A549 (cell line): Measurements from ENCODE around the gene CRYGN. TPM values are rescaled to one million over a fixed set of nuclear protein-coding genes. Genes with fewer than 3 reads are reported as not detected.

Source experiments
- ATAC-seq, 2 experiments: fragments of 200-7000 bp in 1 of 2; fragments of >200 bp in 1 of 2; cut with Nextera tagmentation in 1 of 2; cut with Tn5 transposase in 1 of 2; 3 replicates each; pipeline versions ENCODE4 v1.8.0 to v1.9.1; 2018 to 2020; ENCODE audit warnings: mild to moderate bottlenecking in 1 of 2, moderate library complexity in 1 of 2
- CTCF ChIA-PET: fragments of 300-600 bp; sonication (Branson Sonifier 250); formaldehyde crosslinking; extraction: SDS; loops from one replicate; lab custom pipeline; 2021; ENCODE audit warnings: antibody characterized with exemption, inconsistent platforms; lab: Yijun Ruan, JAX
- POLR2A ChIA-PET: fragments of 350-600 bp; formaldehyde crosslinking; extraction: SDS; loops from one replicate; lab custom pipeline; 2021; ENCODE audit warnings: antibody characterized with exemption, inconsistent platforms; lab: Yijun Ruan, JAX
- DNase-seq, 2 experiments: peaks; one replicate each; pipeline versions ENCODE4 v3.0.0 to v3.0.0-alpha.2; 2011 to 2016; ENCODE audit warnings: low read depth in 1 of 2, low spot score in 1 of 2
- FAIRE-seq: peaks from 2 replicates; lab custom pipeline; 2011; peaks lifted over from hg19 to GRCh38; lab: Jason Lieb, UNC
- H3K27ac ChIP-seq, 2 experiments: fragments of >200 bp; sonication (Bioruptor Twin); formaldehyde crosslinking; 3 replicates each; pipeline ENCODE4 v1.5.1; 2016 to 2017
- H3K4me1 ChIP-seq: fragments of >200 bp; sonication (Bioruptor Twin); formaldehyde crosslinking; 3 replicates; pipeline ENCODE4 v1.6.1; 2016
- H3K4me2 ChIP-seq: fragments of >200 bp; sonication (Bioruptor Twin); formaldehyde crosslinking; 3 replicates; pipeline ENCODE4 v1.6.1; 2016
- H3K4me3 ChIP-seq: fragments of >200 bp; sonication (Bioruptor Twin); formaldehyde crosslinking; 3 replicates; pipeline ENCODE4 v1.5.1; 2016
- H3K9me3 ChIP-seq: fragments of >200 bp; sonication (Bioruptor Twin); formaldehyde crosslinking; 3 replicates; pipeline ENCODE4 v1.6.1; 2016
- BCL3 ChIP-seq: fragments of >200 bp; sonication (Bioruptor Twin); formaldehyde crosslinking; IDR thresholded peaks from 3 replicates; pipeline ENCODE4 v1.6.1; 2016
- CEBPB ChIP-seq, 2 experiments: fragments of >200 bp in 1 of 2; sonication (Bioruptor Twin) in 1 of 2; formaldehyde crosslinking in 1 of 2; IDR thresholded peaks; 2 replicates each; pipeline ENCODE4 v1.6.1; 2012 to 2016
- ELK1 ChIP-seq: fragments of 150-350 bp; IDR thresholded peaks from 2 replicates; pipeline ENCODE4 v1.6.1; 2014; ENCODE audit warnings: low read depth, mild to moderate bottlenecking, low read length
- FOSL2 ChIP-seq, 2 experiments: fragments of 450-650 bp in 1 of 2; fragments of >200 bp in 1 of 2; sonication (Bioruptor Twin) in 1 of 2; formaldehyde crosslinking; IDR thresholded peaks; 2 replicates each; pipeline versions ENCODE4 v1.5.0 to v1.6.1; 2016 to 2020; ENCODE audit warnings: mild to moderate bottlenecking in 1 of 2, moderate library complexity in 1 of 2
- FOXS1 ChIP-seq: fragments of 250-450 bp; sonication (Bioruptor Pico); IDR thresholded peaks from 2 replicates; pipeline ENCODE4 v1.5.0; 2020; ENCODE audit warnings: mild to moderate bottlenecking, moderate library complexity
- GATA3 ChIP-seq: IDR thresholded peaks from 2 replicates; pipeline ENCODE4 v1.6.1; 2012; ENCODE audit warnings: borderline replicate concordance
- HDAC2 ChIP-seq: fragments of 200-600 bp; sonication (generic); IDR thresholded peaks from 2 replicates; pipeline ENCODE4 v1.6.1; 2016
- HES2 ChIP-seq: fragments of >200 bp; sonication (Bioruptor Twin); formaldehyde crosslinking; IDR thresholded peaks from 2 replicates; pipeline ENCODE4 v1.6.1; 2016
- HOXB13 ChIP-seq: fragments of 250-450 bp; sonication (Bioruptor Pico); IDR thresholded peaks from 2 replicates; pipeline ENCODE4 v1.5.0; 2020; ENCODE audit warnings: low read depth, mild to moderate bottlenecking, moderate library complexity
- JUN ChIP-seq, 2 experiments: fragments of >200 bp; sonication (Bioruptor Twin); formaldehyde crosslinking; IDR thresholded peaks; 2 replicates in 1 of 2; 3 replicates in 1 of 2; pipeline ENCODE4 v1.6.1; 2016 to 2017
- JUNB ChIP-seq: fragments of >200 bp; sonication (Bioruptor Twin); formaldehyde crosslinking; IDR thresholded peaks from 2 replicates; pipeline ENCODE4 v1.6.1; 2016
- KDM5A ChIP-seq: fragments of 200-600 bp; sonication (generic); IDR thresholded peaks from 2 replicates; pipeline ENCODE4 v1.6.1; 2016; ENCODE audit warnings: antibody characterized with exemption, mild to moderate bottlenecking
- MYC ChIP-seq: IDR thresholded peaks from 2 replicates; pipeline ENCODE4 v1.6.1; 2012; ENCODE audit warnings: mild to moderate bottlenecking, inconsistent platforms, low read length, improper control_type of control experiment, borderline replicate concordance
- NR3C1 ChIP-seq: fragments of >200 bp; sonication (Bioruptor Twin); formaldehyde crosslinking; IDR thresholded peaks from 3 replicates; pipeline ENCODE4 v1.6.1; 2017
- POLR2AphosphoS2 ChIP-seq: conservative IDR thresholded peaks from 2 replicates; pipeline ENCODE4 v1.6.1; 2012; ENCODE audit warnings: low read length, improper control_type of control experiment, inconsistent platforms
- RAD21 ChIP-seq, 2 experiments: fragments of >200 bp in 1 of 2; sonication (Bioruptor Twin) in 1 of 2; formaldehyde crosslinking in 1 of 2; IDR thresholded peaks in 1 of 2; conservative IDR thresholded peaks in 1 of 2; 2 replicates in 1 of 2; 3 replicates in 1 of 2; pipeline ENCODE4 v1.6.1; 2012 to 2018; ENCODE audit warnings: inconsistent platforms in 1 of 2
- SREBF2 ChIP-seq: fragments of 450-650 bp; IDR thresholded peaks from 2 replicates; pipeline ENCODE4 v1.6.1; 2014; ENCODE audit warnings: mild to moderate bottlenecking, moderate library complexity
- TFCP2L1 ChIP-seq: fragments of 250-450 bp; sonication (Bioruptor Pico); IDR thresholded peaks from 2 replicates; pipeline ENCODE4 v1.5.0; 2021; ENCODE audit warnings: mild to moderate bottlenecking
- USF2 ChIP-seq: fragments of 450-650 bp; IDR thresholded peaks from 2 replicates; pipeline ENCODE4 v1.6.1; 2014; ENCODE audit warnings: antibody characterized with exemption
- ZC3H11A ChIP-seq: fragments of 450-650 bp; IDR thresholded peaks from 2 replicates; pipeline ENCODE4 v1.6.1; 2014; ENCODE audit warnings: antibody characterized with exemption, mild to moderate bottlenecking
- ZFP36 ChIP-seq: fragments of 450-650 bp; IDR thresholded peaks from 2 replicates; pipeline ENCODE4 v1.6.1; 2014; ENCODE audit warnings: borderline replicate concordance; ENCODE audit not compliant: partially characterized antibody
- ZNF302 ChIP-seq: fragments of 250-450 bp; sonication (Bioruptor Pico); IDR thresholded peaks from 2 replicates; pipeline ENCODE4 v1.9.0; 2021; ENCODE audit warnings: inconsistent platforms, mild to moderate bottlenecking, moderate library complexity
- whole genome bisulfite sequencing: methylation state at CpG from one replicate; pipeline ENCODE4 v1.1.6; 2017; ENCODE audit errors: missing lambda C conversion rate; 5-methylcytosine and 5-hydroxymethylcytosine counted together
- polyA plus RNA-seq, 4 experiments: library from polyadenylated mRNA; depleted of rRNA in 3 of 4; stranded (reverse); fragments of >200 nt; fragmentation: RNase III in 1 of 4; extraction: RNeasy Plus Mini Kit Qiagen cat#74134 plus additional on column Dnase treatment in 1 of 4; gene quantifications; 2 replicates in 3 of 4; 3 replicates in 1 of 4; pipeline ENCODE4 v1.2.3, GENCODE V29; 2011 to 2017

The CRYGN gene
- polyA plus RNA-seq, 2 of the 4 experiments (the other 2 are of a cell fraction) = not detected

- ChIA-PET POLR2A (no interaction called here), CTCF (interaction anchor here (1.3 to 16.5 kb wide), 4 partner anchors 10 to 321 kb away, joined by 5 to 438 read pairs (median 39); no protein-coding TSS in a partner anchor)
- FAIRE-seq = no peak
- Histone ChIP-seq H3K4me3 (no peak overlapping the region), H3K9me3 (no peaks in the 10 kb centered on the region), H3K4me1 (peaks cover 8% of the 10 kb centered on the region; the same call in 1 of the 3 replicates), H3K4me2 (no peak overlapping the region), H3K27ac (peak overlapping the region in 1 of 2 experiments; percentile 58; a peak in 1 of 6 replicates)
- DNase-seq = no peak
- WGBS = 90% methylated on average over 17 of the region's 17 CpGs
- no peak for ATAC-seq
- no peak for TF ChIP-seq GATA3
- no peak for TF ChIP-seq ZC3H11A
- TF ChIP-seq SREBF2 = no peak
- no peak for TF ChIP-seq NR3C1
- TF ChIP-seq TFCP2L1 (CRISPR knock-in tag) = no peak
- no peak for TF ChIP-seq ELK1
- TF ChIP-seq FOSL2 (IDR thresholded peaks at IDR 0.05) = no peak
- TF ChIP-seq FOSL2 (CRISPR knock-in tag; IDR thresholded peaks at IDR 0.05) = no peak
- no peak for TF ChIP-seq JUN (IDR thresholded peaks at IDR 0.05)
- no peak for TF ChIP-seq HDAC2
- no peak for TF ChIP-seq POLR2AphosphoS2
- TF ChIP-seq BCL3 = no peak
- TF ChIP-seq KDM5A = no peak
- TF ChIP-seq ZNF302 = no peak
Observed at GRCh38 chr7:151438864-151439601, 908 bp downstream of the CRYGN start.

GRCh38 chr7:151437866-151438516 is 1.9 kb downstream of the CRYGN start:
- no peak for TF ChIP-seq ZFP36
- TF ChIP-seq BCL3 = no peak
- no peak for TF ChIP-seq FOXS1 (CRISPR knock-in tag)
- TF ChIP-seq USF2 = no peak
- TF ChIP-seq RAD21 (conservative IDR thresholded peaks at IDR 0.05 in 1 of 2, IDR thresholded peaks at IDR 0.05 in 1 of 2) = no peak
- TF ChIP-seq CEBPB (IDR thresholded peaks at IDR 0.05) = no peak
- TF ChIP-seq HOXB13 (CRISPR knock-in tag) = no peak
- no peak for TF ChIP-seq MYC
- TF ChIP-seq JUNB = no peak
- TF ChIP-seq POLR2AphosphoS2 = no peak
- TF ChIP-seq HES2 = no peak
- TF ChIP-seq, all 56 proteins: peak for 0
- no peaks in the 10 kb centered on the region for H3K9me3 ChIP-seq
- H3K4me3 ChIP-seq = no peak overlapping the region
- no peak overlapping the region for H3K27ac ChIP-seq
- WGBS = 85% methylated on average over 22 of the region's 23 CpGs
- ATAC-seq (no peak), FAIRE-seq (no peak), DNase-seq (no peak)
- H3K4me1 ChIP-seq = peaks cover 8% of the 10 kb centered on the region; the same call in 1 of the 3 replicates
- H3K4me2 ChIP-seq = no peak overlapping the region
- ChIA-PET POLR2A (no interaction called here), CTCF (interaction anchor here (0.9 to 7.4 kb wide), 4 partner anchors 11 to 322 kb away, joined by 5 to 73 read pairs (median 5); no protein-coding TSS in a partner anchor)
